A673 (cell line): ENCODE data around the gene MYLK4. TPM values are rescaled to one million over a fixed set of nuclear protein-coding genes. Genes with fewer than 3 reads are reported as not detected.

ENCODE experiments used
- BruUV-seq: library from RNA; stranded (reverse); fragments of 400-500 nt; replicated peaks from 2 replicates; lab custom pipeline; 2021; lab: Mats Ljungman, UMichigan
- CTCF ChIA-PET: fragments of 300-600 bp; sonication (Branson Sonifier 250); formaldehyde crosslinking; loops from one replicate; lab custom pipeline; 2022; ENCODE audit warnings: antibody characterized with exemption; lab: Charles Lee
- POLR2A ChIA-PET: fragments of 300-600 bp; sonication (Branson Sonifier 250); formaldehyde crosslinking; loops from one replicate; lab custom pipeline; 2022; ENCODE audit warnings: antibody characterized with exemption; ENCODE audit not compliant: low non-redundant PET; lab: Charles Lee
- DNase-seq: peaks from one replicate; pipeline ENCODE4 v3.0.0-alpha.2; 2015; ENCODE audit warnings: low spot score
- H3K27ac ChIP-seq: fragments of 200-600 bp; sonication (generic); 2 replicates; pipeline ENCODE4 v1.5.1; 2016; ENCODE audit warnings: mixed run types, low read depth, mild to moderate bottlenecking, mixed read lengths, antibody characterized with exemption, low read length; ENCODE audit not compliant: poor library complexity, severe bottlenecking
- H3K27me3 ChIP-seq: fragments of 200-600 bp; sonication (generic); replicated peaks from 2 replicates; pipeline ENCODE4 v1.6.1; 2017; ENCODE audit warnings: mixed run types, low read depth, mild to moderate bottlenecking, mixed read lengths, antibody characterized with exemption, low read length; ENCODE audit not compliant: insufficient read depth, poor library complexity
- H3K36me3 ChIP-seq: fragments of 200-600 bp; sonication (generic); 2 replicates; pipeline ENCODE4 v1.6.1; 2016; ENCODE audit warnings: mixed run types, mild to moderate bottlenecking, mixed read lengths, antibody characterized with exemption, low read length; ENCODE audit not compliant: insufficient read depth, poor library complexity, severe bottlenecking
- H3K4me1 ChIP-seq: fragments of 200-600 bp; sonication (generic); 2 replicates; pipeline ENCODE4 v1.6.1; 2017; ENCODE audit warnings: mixed run types, mild to moderate bottlenecking, mixed read lengths, antibody characterized with exemption, low read length; ENCODE audit not compliant: insufficient read depth, poor library complexity, severe bottlenecking
- H3K4me3 ChIP-seq: fragments of 200-600 bp; sonication (generic); 2 replicates; pipeline ENCODE4 v1.5.1; 2016; ENCODE audit warnings: low read depth, mixed run types, mild to moderate bottlenecking, mixed read lengths, low read length; ENCODE audit not compliant: poor library complexity, severe bottlenecking
- H3K9me3 ChIP-seq: fragments of 200-600 bp; sonication (generic); 2 replicates; pipeline ENCODE4 v1.6.1; 2016; ENCODE audit warnings: mixed run types, low read depth, mild to moderate bottlenecking, mixed read lengths, antibody characterized with exemption, low read length; ENCODE audit not compliant: poor library complexity, severe bottlenecking
- CTCF ChIP-seq: fragments of 300-800, 200-600 bp; sonication (generic); conservative IDR thresholded peaks from 2 replicates; pipeline ENCODE4 v1.5.1; 2017; ENCODE audit warnings: low read depth, mild to moderate bottlenecking, antibody characterized with exemption, low read length, moderate library complexity, mixed read lengths
- EZH2 ChIP-seq: fragments of 200-600 bp; sonication (generic); IDR thresholded peaks from 2 replicates; pipeline ENCODE4 v1.6.1; 2017; ENCODE audit warnings: borderline replicate concordance, low read depth, mild to moderate bottlenecking, mixed read lengths, antibody characterized with exemption, low read length; ENCODE audit not compliant: poor library complexity, severe bottlenecking
- intact Hi-C: fragments of 100-400 bp; cut with micrococcal nuclease; formaldehyde crosslinking; loops from one replicate; pipeline ENCODE4 v1.10.0; 2022; ENCODE audit not compliant: unreplicated experiment
- total RNA-seq: library from RNA; stranded (reverse); gene quantifications from 2 replicates; pipeline ENCODE4 v1.2.3, GENCODE V29; 2021

The MYLK4 gene
- total RNA-seq, 1 experiment from 2014 or later: 0.39 TPM

DNA sequence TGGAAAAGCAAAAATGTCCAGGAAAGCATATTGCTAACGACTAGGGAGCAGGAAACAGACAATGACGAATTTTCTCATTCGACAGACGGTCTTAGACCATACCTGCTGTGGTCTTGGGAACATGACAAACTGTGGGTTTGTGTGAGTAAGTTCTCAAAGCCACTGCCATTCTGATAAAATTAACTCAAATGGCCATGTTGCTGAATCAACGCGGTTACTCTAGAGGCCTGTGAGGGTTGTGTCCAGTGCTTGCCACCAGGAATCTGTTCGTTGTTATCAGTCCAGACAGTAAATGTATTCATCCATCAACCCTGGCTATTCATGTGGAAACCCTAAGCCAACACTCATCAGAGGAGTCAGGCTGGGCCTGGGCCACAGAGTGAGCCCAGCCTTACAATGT is 124.3 kb downstream of the MYLK4 start:
- ChIA-PET CTCF (no interaction called here), POLR2A (no interaction called here)
- H3K4me1 ChIP-seq: no peaks in the 10 kb centered on the region
- no peaks in the 10 kb centered on the region for H3K9me3 ChIP-seq
- no peaks in the 10 kb centered on the region for H3K36me3 ChIP-seq
- no peaks in the 10 kb centered on the region for H3K27me3 ChIP-seq
- intact Hi-C loops: no loop called here
- H3K4me3 ChIP-seq: no peak overlapping the region
- H3K27ac ChIP-seq: no peak overlapping the region
- no TSS peak for BruUV-seq
- no peak for DNase-seq
- no peak for TF ChIP-seq CTCF
- TF ChIP-seq EZH2: no peak

GRCh38 chr6:2625581-2625980 is 125.1 kb downstream of the MYLK4 start:
- BruUV-seq: no TSS peak
- Histone ChIP-seq H3K27ac (no peak overlapping the region), H3K9me3 (no peaks in the 10 kb centered on the region), H3K4me1 (no peaks in the 10 kb centered on the region), H3K36me3 (no peaks in the 10 kb centered on the region), H3K27me3 (no peaks in the 10 kb centered on the region), H3K4me3 (no peak overlapping the region)
- ChIA-PET POLR2A (no interaction called here), CTCF (no interaction called here)
- DNase-seq: no peak
- intact Hi-C loops: no loop called here
- TF ChIP-seq CTCF (no peak), EZH2 (no peak)

GRCh38 chr6:2624177-2624576 is 126.5 kb downstream of the MYLK4 start:
- no peaks in the 10 kb centered on the region for H3K27me3 ChIP-seq
- H3K27ac ChIP-seq: no peak overlapping the region
- DNase-seq: no peak
- POLR2A ChIA-PET: no interaction called here
- no peaks in the 10 kb centered on the region for H3K9me3 ChIP-seq
- no peaks in the 10 kb centered on the region for H3K36me3 ChIP-seq
- no peak overlapping the region for H3K4me3 ChIP-seq
- no peaks in the 10 kb centered on the region for H3K4me1 ChIP-seq
- BruUV-seq: no TSS peak
- CTCF ChIA-PET: no interaction called here
- intact Hi-C loops: no loop called here
- TF ChIP-seq CTCF (no peak), EZH2 (no peak)
